ENCODE results near the gene ATIC.

ATIC gene

DNA sequence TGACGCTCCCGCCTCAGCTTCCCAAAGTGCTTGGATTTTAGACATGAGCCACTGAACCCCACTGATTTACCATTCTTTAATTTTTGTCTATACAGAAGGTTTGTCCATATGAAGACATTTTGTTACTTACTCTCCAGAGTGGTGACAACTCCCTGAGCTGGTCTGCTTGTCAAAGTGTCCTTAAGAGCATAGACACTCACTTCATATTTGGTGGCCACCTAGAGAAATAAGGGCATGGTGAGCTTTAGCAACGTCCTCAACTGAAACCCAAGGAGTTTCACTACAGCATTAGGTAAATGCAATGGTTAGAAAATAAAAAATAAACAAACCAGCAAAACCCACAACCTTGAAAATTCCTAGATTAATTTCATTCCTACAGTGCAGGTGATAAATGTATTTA lies 66.2 kb downstream of the ATIC start:
- no peak for DNase-seq

DNA sequence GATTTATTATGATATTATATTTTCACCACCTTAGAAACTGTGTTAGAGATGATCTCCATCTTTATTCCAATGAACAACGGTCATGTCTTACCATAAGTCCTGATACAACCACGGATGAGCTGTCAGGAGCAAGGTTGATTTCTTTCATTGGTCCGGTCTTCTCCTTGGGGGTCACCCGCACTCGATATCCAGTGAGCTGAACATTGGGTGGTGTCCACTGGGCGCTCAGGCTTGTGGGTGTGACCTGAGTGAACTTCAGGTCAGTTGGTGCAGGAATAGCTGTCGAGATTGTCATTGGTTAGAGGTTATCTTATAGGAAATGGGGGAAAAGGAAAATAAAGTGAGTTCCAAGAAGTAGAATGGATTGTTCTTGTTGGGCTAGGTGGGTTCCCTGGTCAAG lies 67.2 kb downstream of the ATIC start:
- DNase-seq, result no peak

DNA sequence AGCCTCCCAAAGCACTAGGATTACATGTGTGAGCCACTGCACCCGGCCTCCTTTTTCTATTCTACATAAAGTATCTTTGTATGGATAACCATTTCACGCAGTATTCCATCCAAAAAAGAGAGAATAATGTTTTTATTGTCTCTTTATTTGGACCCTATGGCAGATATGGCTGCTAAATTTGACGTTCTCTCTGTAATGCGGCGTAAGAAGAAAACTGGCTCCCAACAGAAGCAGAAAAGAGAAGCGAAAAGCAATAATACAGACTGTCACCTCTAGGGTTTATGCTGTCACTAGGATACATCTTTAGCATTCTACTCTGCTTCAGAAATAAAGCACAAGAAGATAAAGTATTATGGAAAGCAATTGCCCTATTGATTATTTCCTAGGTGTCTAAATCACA lies 68.1 kb downstream of the ATIC start:
- DNase-seq, result no peak

DNA sequence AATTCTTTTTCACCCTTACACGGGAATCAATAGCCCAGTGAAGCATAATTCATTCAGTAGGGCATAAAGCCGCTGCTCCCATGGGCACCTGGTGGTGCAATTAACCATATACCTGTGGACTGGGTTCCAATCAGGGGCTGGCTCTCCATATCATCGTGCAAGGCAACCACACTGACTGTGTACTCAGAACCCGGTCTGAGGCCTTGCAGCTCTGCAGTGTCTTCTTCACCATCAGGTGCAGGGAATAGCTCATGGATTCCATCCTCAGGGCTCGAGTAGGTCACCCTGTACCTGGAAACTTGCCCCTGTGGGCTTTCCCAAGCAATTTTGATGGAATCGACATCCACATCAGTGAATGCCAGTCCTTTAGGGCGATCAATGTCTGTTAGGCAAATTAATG lies 68.8 kb downstream of the ATIC start:
- no peak for DNase-seq

DNA sequence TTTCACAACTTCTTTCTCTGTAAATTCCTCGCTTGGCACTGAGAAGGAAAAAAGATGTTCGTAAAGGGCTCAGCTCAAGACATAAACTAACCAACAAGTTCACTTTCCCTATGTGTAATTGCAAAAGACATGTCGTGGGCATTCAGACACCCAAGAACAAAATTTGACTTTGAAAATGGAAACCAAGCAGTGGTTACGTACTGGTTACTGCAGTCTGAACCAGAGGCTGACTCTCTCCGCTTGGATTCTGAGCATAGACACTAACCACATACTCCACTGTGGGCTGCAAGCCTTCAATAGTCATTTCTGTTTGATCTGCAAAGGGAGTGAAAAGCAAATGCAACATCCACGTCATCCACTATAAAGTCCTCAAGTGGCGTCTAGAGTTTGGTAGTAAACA lies 70.2 kb downstream of the ATIC start:
- DNase-seq, result no peak

DNA sequence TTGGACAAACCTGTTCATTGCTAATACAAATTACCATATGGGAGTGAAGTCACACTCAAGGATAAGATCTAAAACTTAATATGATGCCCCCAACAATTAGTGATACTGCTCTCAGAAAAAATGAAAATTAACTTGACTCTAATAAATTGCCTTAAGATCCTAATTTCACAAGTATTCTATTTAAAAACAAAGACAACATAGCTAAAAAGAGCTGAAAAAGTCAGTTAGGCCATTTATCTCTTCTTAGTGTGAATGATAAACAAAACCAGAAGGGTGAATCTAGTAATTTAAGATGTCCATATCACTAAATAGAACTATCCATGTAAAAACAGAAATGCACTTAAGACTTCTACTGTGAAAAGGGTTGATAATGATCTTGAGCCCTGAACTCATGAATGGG lies 70.6 kb downstream of the ATIC start:
- DNase-seq, result no peak

DNA sequence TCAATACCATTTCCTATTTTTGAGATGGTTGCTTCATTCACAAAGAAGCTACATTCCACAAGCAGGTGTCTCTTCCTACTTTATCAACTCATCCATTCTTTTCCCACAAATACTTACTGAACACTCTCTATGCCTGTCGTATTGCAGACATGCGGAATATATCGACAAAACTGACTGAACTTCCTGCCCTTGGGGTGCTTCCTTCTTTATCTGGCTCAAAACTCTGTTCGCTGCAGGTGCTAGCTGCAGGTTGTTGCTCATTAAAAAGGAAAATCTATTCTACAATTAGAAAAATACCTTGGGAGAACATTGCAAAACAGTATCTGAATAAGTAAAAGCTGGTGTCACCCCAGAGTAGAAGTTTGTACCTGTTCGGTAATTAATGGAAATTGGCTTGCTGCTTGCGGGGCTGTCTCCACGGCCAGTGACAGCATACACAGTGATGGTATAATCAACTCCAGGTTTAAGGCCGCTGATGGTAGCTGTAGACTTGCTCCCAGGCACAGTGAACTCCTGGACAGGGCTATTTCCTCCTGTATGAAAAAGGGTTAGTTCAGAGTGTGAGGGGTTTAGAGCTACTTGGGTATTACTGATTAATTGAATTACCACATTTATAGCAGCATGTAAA lies 71.9 kb downstream of the ATIC start:
- DNase-seq, result no peak

DNA sequence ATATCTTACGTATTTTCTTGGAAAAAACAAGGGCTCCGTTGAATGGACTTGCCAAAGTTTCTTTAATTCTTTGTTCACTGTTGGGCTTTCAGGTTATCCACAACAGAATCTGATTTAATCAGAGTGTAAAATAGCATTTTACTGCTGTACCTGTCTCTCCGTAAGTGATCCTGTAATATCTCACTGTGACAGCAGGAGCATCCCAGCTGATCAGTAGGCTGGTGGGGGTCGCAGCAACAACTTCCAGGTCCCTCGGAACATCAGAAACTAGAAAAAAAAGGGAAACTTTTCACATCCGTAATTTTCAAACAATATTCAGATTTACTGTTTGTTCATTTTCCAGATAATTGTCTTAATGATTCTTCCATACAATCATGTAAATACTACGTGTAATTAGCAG lies 72.9 kb downstream of the ATIC start:
- no peak for DNase-seq

DNA sequence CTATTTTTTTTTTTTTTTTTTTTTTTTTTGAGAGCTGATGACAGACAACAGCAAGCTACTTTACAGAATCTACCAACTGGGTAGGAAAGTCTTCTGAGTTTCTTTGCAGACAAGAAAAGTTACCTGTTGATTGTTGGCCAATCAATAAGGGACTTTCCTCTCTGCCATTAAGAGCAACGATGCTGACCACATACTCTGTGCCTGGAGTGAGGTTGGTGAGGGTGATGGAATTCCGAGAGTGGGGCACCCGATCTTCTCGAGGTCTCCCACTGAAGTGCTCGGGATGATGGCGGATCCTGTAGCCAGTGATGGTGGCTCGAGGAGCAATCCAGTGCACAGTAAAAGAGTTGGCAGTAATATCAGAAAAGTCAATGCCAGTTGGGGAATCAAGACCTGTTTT lies 74.7 kb downstream of the ATIC start:
- no peak for DNase-seq

DNA sequence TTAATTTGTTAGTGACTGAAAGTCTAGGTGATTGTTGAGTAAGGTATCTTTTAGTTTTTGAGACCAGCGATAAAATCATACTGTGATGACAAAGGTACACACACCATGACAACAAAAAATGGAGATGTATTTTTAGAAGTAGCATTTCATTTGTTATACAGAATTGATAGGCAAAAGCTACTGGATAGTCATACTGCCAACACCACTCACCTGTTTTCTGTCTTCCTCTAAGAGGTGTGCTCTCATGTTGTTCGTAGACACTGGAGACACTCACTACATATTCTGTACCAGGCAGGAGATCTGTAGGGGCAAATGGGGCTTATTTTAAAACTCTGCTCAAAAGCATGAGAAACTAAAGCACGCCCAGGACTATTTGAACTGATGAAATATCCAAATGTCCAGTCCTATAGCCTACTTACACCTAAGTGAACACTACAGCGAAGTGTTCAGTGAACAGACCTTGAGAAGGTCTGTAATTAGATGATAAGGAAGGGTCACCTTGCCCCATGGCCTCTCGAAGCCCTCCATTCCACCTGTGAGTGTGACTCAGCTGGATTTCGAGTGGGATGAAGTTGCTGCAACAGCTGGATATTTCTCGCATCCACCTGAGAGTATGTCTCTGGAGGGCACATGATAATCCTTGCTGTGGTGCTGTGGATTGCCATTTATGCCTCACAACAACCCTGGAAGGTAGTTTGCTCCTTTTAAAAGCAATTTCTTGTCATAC lies 76.3 kb downstream of the ATIC start:
- DNase-seq, result no peak

DNA sequence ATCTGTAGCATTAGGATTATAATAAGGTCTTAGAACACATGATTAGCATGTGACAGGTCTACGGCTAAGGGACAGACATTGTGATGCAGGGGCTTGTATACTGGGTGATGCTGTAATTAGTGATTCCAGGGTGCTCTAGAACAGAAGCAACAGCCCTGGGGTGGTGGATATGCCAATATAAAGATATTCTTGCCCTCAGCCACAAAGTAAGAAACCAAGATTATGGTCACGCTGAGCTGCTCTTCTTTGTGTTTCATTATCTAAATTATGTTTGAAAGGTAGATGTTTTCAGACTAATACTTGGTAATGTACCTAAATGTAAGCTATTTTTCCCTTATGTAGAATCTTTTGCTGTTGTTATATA lies 78.7 kb downstream of the ATIC start:
- DNase-seq, result no peak

DNA sequence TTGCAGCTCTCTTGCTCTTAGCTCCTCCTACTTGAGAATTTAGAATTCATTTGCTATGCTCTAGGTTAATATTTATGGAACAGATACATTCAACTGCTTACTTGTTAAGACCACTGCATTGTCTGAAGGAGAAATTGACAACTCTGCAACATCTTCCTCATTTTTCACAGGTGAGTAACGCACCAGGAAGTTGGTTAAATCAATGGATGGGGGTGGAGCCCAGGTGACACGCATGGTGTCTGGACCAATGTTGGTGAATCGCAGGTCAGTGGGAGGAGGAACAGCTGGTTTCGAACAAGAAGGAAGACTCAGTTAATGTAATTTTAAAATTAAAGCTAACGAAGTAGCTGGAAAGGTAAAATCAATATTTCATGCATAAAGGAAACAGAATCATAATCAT lies 79.7 kb downstream of the ATIC start:
- DNase-seq, result no peak

DNA sequence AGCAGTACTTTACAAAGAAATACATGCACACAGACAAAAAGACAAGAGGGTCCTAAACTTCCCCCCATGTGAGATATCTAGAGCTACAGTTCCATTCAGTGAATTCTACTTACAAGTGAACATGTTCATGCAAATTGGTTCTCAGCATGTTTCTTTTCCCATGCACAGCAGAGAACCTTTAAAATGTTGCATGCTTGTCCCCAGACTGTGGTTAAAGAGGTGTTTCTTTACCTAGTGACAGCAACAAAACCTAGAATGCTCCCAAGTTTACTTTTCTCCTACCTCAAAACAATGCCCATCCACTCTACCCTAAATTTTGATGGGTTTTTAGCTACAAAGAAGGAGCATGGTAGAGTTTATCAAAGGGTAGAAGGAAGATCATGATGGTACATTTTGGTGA lies 80.3 kb downstream of the ATIC start:
- DNase-seq, result no peak

DNA sequence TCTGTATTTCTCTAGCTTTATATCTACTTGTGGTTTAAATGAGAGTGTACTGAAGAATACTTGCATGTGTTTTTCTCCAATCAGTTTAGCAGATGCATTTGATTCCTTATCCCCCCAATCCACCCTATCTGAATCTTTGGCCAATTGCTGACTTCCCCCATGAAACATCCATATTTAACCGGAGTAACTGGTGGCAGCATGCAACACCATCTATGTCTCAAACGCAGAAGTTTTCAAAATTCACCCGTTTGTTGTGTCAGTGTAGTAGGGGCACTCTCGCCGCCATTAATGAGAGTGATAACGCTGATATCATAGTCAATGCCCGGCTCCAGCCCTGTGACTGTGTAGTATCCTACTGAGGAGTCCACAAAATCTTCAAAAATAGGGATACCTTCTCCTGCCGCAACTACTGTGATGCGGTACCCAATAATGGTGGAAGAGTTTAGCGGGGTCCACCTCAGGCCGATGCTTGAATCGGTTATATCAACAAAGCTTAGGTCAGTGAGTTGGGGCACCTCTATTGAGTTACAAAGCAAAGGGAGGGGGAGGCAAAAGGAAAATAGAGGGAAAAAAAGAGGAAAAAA lies 80.9 kb downstream of the ATIC start:
- no peak for DNase-seq

DNA sequence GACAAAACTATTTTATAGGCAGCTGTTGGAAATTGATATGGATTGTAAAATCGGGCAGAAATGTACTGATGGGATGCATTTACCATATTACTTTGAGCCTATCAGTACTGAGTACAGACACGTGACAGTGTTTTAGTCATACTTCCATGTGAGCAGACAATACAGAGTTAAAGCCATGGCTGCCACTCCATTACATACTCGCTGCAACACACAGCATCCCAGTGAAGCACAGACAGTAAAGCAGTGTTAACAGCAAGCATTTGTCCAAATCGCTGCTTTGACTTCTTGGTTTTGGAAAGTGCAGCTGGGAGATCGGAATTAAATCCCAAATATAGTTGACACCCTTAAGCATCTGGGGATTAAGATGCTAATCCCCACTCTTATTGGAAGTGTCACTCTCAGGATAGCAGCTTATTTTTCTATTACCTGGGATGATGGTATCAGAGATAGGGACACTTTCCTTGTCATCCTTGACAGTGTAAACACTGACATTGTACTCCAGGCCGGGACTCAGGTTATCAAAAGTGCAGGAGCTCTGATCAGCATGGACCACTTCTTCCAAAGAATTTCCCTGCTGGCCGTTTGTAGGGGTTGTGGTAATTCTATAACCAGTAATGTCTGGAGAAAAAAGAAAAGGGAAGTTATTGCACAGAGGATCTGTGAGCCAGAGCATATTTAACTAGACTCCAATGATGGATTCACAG lies 82.4 kb downstream of the ATIC start:
- DNase-seq, result no peak

DNA sequence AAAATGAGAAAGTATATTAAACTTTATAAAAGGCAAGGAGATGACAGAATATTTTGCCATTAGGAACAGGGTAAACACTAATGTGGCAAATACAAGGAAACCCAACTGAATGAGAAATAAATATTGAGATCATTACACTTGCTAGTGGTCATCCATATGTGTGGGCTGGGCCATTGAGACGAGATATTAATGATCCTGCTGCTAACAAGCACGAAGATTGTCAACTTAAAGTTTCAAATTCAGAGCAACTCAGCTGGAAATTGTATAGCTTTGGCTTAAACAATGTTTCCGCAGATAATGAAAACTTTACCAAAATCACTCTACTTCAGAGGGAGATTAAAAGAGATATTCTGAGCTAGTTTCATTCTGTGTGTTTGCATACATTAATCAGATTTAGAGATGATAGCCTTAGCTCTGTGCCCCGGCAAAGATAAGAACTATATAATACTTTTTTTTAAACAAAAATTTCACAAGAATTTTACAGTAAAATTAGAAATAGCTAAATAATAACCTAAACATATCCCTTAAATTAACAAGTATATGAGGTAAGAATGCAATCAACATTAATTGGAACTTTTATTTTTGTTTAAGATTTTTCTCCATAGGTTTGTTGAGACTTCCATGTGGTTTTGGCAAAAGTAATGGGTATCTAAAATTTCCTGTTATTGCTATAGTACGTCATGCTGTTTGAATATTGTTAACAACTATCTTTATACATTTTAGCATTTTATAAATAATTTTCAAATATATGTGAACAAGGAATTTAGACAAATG lies 84.0 kb downstream of the ATIC start:
- no peak for DNase-seq

DNA sequence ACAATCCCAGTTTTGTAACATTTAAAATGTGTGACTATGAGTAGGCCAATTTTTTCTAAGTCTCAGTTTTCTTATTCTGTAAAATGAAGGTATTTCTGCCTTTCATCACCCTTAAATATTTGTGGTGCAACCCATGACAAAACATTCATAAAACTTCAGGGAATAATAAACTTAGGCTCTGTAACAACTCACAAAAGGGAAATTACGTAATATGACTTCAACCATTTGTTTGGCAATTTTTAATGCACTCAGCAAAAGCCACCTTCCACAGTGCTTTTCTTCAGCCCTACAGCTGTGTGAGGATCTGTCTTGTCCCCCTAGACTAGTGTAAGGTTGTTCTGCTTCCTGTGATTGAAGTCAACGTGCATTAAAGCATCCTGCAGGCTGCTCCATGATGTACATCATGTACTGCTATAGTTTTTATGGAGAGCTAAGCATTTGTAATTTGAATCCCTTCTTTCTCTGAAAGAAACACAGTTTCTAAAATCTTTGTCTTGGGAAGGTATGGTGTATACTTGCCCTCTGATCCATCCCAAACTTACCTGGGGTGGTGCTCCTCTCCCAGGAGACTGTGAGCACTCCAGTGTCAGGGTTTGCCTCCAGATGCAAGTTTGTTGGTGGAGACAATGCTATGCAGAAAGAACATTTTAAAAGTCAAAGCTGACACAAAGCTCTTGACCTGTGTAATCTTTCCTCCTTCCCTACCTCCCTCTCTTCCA lies 84.9 kb downstream of the ATIC start:
- peak; percentile 59 to 67 for DNase-seq

DNA sequence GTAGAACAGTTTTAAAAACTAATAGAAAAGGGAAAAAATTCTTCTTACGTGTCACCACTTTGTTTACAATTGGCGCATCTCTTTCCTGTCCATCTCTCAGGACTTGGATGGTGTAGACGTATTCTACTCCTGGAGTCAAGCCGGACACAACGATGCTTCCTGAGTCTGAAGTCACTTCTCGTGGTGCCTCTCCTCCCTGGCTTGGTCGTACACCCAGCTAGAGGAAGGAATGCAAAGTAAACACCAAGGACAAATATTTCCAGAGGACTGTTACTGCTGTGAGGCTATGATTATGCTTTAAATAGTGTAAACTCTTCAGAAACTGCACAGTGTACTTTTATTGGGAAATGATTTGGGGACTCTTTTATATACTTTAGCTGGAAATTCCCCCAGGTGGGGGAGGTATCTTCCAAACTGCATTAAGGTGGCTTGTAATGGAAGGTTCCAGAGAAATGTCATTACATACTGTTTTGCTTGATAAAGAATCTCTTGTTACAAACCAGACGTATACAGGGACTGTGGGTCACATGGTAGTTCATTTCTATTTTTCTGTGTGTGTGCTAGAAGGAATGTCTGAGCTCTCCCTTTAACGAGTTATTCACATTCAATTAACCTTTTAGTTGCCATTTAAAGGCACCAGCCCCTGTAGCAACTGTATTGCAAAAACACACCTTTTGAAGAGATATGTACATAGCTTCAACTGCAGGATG lies 85.9 kb downstream of the ATIC start:
- no peak for DNase-seq

DNA sequence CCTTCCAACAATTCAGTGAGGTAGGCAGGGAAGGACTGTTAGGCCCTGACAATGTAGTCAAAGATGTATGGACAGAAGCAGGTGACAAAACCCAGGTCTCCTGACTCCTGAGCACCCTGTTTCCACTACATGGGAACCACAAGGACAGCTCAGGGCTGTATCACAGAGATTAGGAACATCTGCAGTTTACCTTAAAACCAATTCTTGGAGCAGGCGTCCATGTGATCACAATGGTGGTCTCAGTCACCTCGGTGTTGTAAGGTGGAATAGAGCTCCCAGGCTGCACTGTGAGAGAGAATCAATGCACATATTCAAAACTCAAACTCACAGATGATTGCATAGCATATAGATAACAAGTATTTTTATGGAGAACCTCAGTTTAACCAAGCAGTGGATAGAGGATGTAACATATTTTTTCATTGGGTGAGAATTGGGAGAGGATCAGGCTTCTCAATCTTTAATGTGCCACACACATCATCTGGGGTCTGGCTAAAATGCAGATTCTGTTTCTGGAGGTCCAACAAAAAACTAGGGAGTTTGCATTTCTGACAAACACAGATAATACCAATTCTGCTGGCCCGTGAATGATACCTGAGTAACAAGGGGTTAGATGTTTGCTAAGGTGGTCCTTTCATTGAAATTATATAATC lies 87.3 kb downstream of the ATIC start:
- no peak for DNase-seq

All from inflammatory macrophage treated with lipopolysaccharide for 1 hour (primary cell).